ENCODE data around the gene TRIM75. TPM values are rescaled to one million over a fixed set of nuclear protein-coding genes. Genes with fewer than 3 reads are reported as not detected.
"Not testable (repeated sequence)": the region's sequence is repeated elsewhere in the genome, so short reads cannot be mapped to it uniquely, and the experiment has no call there.

TRIM75 gene
- total RNA-seq, 1 donor from 2014 or later, result not detected

- no peaks in the 10 kb centered on the region for H3K4me1 ChIP-seq (ENCODE audit: insufficient read depth, low read length)
- Mint-ChIP-seq H3K27ac (ENCODE audit: unreplicated experiment) (no peak overlapping the region), H3K4me1 (ENCODE audit: low read depth, unreplicated experiment) (no peaks in the 10 kb centered on the region), H3K9me3 (ENCODE audit: unreplicated experiment) (peaks cover 1% of the 10 kb centered on the region), H3K36me3 (ENCODE audit: low read depth, unreplicated experiment) (peaks cover 13% of the 10 kb centered on the region), H3K27me3 (ENCODE audit: low read depth, unreplicated experiment) (no peaks in the 10 kb centered on the region), H3K4me3 (ENCODE audit: unreplicated experiment) (no peak overlapping the region)
- DNase-seq (ENCODE audit: low read depth) (no peak), FAIRE-seq (no peak)
- H3K4me3 ChIP-seq (ENCODE audit: insufficient read depth, low read depth, low read length), result no peak overlapping the region
- H4K20me1 ChIP-seq (ENCODE audit: insufficient read depth, low read length), result no peaks in the 10 kb centered on the region
- no peaks in the 10 kb centered on the region for H3K9me3 ChIP-seq (ENCODE audit: insufficient read depth, low read depth, low read length)
- H3K9ac ChIP-seq (ENCODE audit: low read length), result no peak overlapping the region
- no peaks in the 10 kb centered on the region for H3K36me3 ChIP-seq (ENCODE audit: insufficient read depth, low read length)
- no peak overlapping the region for H2AFZ ChIP-seq (ENCODE audit: low read depth, low read length)
- H3K79me2 ChIP-seq (ENCODE audit: insufficient read depth, low read length), result no peaks in the 10 kb centered on the region
- no peak overlapping the region for H3K4me2 ChIP-seq (ENCODE audit: low read length)
- no peak overlapping the region for H3K27ac ChIP-seq (ENCODE audit: low read depth, low read length)
- H3K27me3 ChIP-seq (ENCODE audit: insufficient read depth, low read length), result no peaks in the 10 kb centered on the region
- no peak for TF ChIP-seq EZH2 (IDR thresholded peaks at IDR 0.05; ENCODE audit: insufficient read depth, low read length)
- TF ChIP-seq, protein P1, sequence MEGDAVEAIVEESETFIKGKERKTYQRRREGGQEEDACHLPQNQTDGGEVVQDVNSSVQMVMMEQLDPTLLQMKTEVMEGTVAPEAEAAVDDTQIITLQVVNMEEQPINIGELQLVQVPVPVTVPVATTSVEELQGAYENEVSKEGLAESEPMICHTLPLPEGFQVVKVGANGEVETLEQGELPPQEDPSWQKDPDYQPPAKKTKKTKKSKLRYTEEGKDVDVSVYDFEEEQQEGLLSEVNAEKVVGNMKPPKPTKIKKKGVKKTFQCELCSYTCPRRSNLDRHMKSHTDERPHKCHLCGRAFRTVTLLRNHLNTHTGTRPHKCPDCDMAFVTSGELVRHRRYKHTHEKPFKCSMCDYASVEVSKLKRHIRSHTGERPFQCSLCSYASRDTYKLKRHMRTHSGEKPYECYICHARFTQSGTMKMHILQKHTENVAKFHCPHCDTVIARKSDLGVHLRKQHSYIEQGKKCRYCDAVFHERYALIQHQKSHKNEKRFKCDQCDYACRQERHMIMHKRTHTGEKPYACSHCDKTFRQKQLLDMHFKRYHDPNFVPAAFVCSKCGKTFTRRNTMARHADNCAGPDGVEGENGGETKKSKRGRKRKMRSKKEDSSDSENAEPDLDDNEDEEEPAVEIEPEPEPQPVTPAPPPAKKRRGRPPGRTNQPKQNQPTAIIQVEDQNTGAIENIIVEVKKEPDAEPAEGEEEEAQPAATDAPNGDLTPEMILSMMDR (IDR thresholded peaks at IDR 0.05; ENCODE audit: insufficient read depth, low read depth, low read length), result no peak
These were observed 34.7 kb downstream of the TRIM75 start for GRCh38 chr4:165088366-165088765.

GRCh38 chr4:165092187-165092586 lies 38.5 kb downstream of the TRIM75 start:
- not testable (repeated sequence) for H3K4me1 Mint-ChIP-seq (ENCODE audit: low read depth, unreplicated experiment); H3K9ac ChIP-seq (ENCODE audit: low read length); H3K4me3 ChIP-seq (ENCODE audit: insufficient read depth, low read depth, low read length); H4K20me1 ChIP-seq (ENCODE audit: insufficient read depth, low read length); DNase-seq (ENCODE audit: low read depth); H3K4me2 ChIP-seq (ENCODE audit: low read length); FAIRE-seq; H3K4me3 Mint-ChIP-seq (ENCODE audit: unreplicated experiment); H3K27me3 ChIP-seq (ENCODE audit: insufficient read depth, low read length); H3K27ac ChIP-seq (ENCODE audit: low read depth, low read length); H3K79me2 ChIP-seq (ENCODE audit: insufficient read depth, low read length); H3K36me3 Mint-ChIP-seq (ENCODE audit: low read depth, unreplicated experiment); H3K36me3 ChIP-seq (ENCODE audit: insufficient read depth, low read length); H3K4me1 ChIP-seq (ENCODE audit: insufficient read depth, low read length); H3K9me3 Mint-ChIP-seq (ENCODE audit: unreplicated experiment); H3K9me3 ChIP-seq (ENCODE audit: insufficient read depth, low read depth, low read length); H2AFZ ChIP-seq (ENCODE audit: low read depth, low read length); H3K27me3 Mint-ChIP-seq (ENCODE audit: low read depth, unreplicated experiment); H3K27ac Mint-ChIP-seq (ENCODE audit: unreplicated experiment)

GRCh38 chr4:165094873-165095272 lies 41.2 kb downstream of the TRIM75 start:
- Histone ChIP-seq H3K4me2 (ENCODE audit: low read length) (no peak overlapping the region), H3K27me3 (ENCODE audit: insufficient read depth, low read length) (no peaks in the 10 kb centered on the region), H3K36me3 (ENCODE audit: insufficient read depth, low read length) (no peaks in the 10 kb centered on the region), H3K79me2 (ENCODE audit: insufficient read depth, low read length) (no peaks in the 10 kb centered on the region), H3K9me3 (ENCODE audit: insufficient read depth, low read depth, low read length) (no peaks in the 10 kb centered on the region), H3K4me1 (ENCODE audit: insufficient read depth, low read length) (no peaks in the 10 kb centered on the region), H3K9ac (ENCODE audit: low read length) (no peak overlapping the region), H2AFZ (ENCODE audit: low read depth, low read length) (no peak overlapping the region), H3K4me3 (ENCODE audit: insufficient read depth, low read depth, low read length) (no peak overlapping the region), H4K20me1 (ENCODE audit: insufficient read depth, low read length) (no peaks in the 10 kb centered on the region), H3K27ac (ENCODE audit: low read depth, low read length) (no peak overlapping the region)
- H3K4me3 Mint-ChIP-seq (ENCODE audit: unreplicated experiment), result no peak overlapping the region
- H3K27ac Mint-ChIP-seq (ENCODE audit: unreplicated experiment), result no peak overlapping the region
- no peak for DNase-seq (ENCODE audit: low read depth)
- no peaks in the 10 kb centered on the region for H3K9me3 Mint-ChIP-seq (ENCODE audit: unreplicated experiment)
- TF ChIP-seq, protein P1 (IDR thresholded peaks at IDR 0.05; ENCODE audit: insufficient read depth, low read depth, low read length), result no peak
- no peak for TF ChIP-seq EZH2 (IDR thresholded peaks at IDR 0.05; ENCODE audit: insufficient read depth, low read length)
- peaks cover 1% of the 10 kb centered on the region for H3K36me3 Mint-ChIP-seq (ENCODE audit: low read depth, unreplicated experiment)
- H3K4me1 Mint-ChIP-seq (ENCODE audit: low read depth, unreplicated experiment), result no peaks in the 10 kb centered on the region
- no peaks in the 10 kb centered on the region for H3K27me3 Mint-ChIP-seq (ENCODE audit: low read depth, unreplicated experiment)
- FAIRE-seq, result no peak
